Ammon's horn (tissue), 1 donor: ENCODE results near the gene RPS6KB1.
A peak's percentile ranks its signal among the peaks of the same experiment; 100 is the strongest.
"Not testable (repeated sequence)": the region's sequence is repeated elsewhere in the genome, so short reads cannot be mapped to it uniquely, and the experiment has no call there.

Experiments
- DNase-seq: peaks from one replicate; pipeline ENCODE4 v3.0.0-alpha.2; 2016; ENCODE audit warnings: low spot score

RPS6KB1 gene

GRCh38 chr17:59941131-59941530, 48.2 kb downstream of the RPS6KB1 start:
- DNase-seq, result no peak

GRCh38 chr17:59946433-59946832, 53.5 kb downstream of the RPS6KB1 start:
- not testable (repeated sequence) for DNase-seq

DNA sequence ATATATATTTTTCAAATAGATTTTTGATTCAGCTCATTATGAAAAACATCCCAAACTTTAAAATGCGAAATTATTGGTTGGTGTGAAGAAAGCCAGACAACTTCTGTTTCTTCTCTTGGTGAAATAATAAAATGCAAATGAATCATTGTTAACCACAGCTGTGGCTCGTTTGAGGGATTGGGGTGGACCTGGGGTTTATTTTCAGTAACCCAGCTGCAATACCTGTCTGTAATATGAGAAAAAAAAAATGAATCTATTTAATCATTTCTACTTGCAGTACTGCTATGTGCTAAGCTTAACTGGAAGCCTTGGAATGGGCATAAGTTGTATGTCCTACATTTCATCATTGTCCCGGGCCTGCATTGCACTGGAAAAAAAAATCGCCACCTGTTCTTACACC, 54.4 kb downstream of the RPS6KB1 start:
- DNase-seq, result not testable (repeated sequence)

DNA sequence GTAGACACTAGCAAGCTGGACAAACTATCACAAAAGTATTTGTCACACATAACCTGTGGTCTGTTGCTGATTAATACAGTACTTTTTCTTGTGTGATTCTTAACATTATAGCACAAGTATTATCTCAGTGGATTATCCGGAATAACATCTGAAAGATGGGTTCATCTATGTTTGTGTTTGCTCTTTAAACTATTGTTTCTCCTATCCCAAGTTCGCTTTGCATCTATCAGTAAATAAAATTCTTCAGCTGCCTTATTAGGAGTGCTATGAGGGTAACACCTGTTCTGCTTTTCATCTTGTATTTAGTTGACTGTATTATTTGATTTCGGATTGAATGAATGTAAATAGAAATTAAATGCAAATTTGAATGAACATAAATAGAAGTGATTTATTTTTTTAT, 57.1 kb downstream of the RPS6KB1 start:
- DNase-seq, result no peak

- no peak for DNase-seq
These were observed 61.9 kb downstream of the RPS6KB1 start for GRCh38 chr17:59954856-59955255.

GRCh38 chr17:59959574-59959973, 66.7 kb downstream of the RPS6KB1 start:
- not testable (repeated sequence) for DNase-seq

- no peak for DNase-seq
These were observed 69.9 kb downstream of the RPS6KB1 start for GRCh38 chr17:59962739-59963318.

GRCh38 chr17:59963738-59964481, 71.0 kb downstream of the RPS6KB1 start:
- DNase-seq, result peak; percentile 61

- DNase-seq, result peak; percentile 89
These were observed 71.8 kb downstream of the RPS6KB1 start, which contains the start of gene RNFT1 for GRCh38 chr17:59964482-59965328. TSS of gene RNFT1 (minus strand) at chr17:59964740. CDS start at chr17:59964663, 77 bp downstream.

DNA sequence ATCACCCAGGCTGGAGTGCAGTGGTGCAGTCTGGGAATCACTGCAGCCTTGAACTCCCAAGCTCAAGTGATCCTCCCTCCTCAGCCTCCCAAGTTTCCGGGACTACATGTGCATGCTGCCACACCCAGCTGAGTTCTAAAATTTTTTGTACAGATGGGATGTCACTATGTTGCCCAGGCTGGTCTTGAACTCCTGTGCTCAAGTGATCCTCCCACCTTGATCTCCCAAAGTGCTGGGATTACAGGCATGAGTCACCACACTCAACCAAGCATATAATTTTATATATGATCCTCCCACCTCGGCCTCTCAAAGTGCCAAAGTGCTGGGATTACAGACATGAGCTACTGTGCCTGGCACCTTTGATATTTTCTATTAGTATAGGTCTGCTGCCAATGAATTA, 78.8 kb downstream of the RPS6KB1 start:
- not testable (repeated sequence) for DNase-seq

DNA sequence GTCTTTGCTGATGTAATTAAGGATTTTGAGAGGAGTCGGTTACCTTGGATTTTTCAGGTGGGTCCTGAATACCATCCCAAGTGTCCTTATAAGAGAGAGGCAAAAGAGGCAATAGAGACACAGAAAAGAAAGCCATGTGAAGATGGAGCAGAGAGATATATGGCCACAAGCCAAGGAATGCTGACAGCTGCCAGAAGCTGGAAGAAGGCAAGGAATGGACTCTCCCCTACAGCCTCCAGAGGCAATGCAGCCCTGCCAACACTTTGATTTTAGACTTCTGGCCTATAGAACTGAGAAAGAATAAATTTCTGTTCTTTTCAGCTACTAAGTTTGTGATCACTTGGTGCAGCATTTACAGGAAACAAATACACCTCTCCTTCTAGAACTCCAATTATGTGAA, 79.9 kb downstream of the RPS6KB1 start:
- no peak for DNase-seq

DNA sequence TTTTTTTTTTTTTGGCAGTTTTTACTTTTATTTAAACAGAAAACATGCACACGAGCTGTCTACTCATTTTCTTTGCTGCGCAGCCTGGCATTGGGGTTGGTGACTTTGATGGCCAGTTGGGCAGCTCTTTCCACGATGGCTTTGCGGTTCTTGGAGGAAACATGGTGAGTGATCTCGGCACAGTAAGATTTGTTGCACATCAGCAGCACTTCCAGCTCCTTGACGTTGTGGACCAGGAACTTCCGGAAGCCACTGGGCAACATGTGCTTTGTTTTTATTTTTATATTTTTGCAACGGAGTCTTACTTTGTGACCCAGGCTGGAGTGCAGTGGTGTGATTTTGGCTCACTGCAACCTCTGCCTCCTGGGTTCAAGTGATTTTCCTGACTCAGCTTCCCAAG, 80.6 kb downstream of the RPS6KB1 start:
- DNase-seq, result not testable (repeated sequence)

DNA sequence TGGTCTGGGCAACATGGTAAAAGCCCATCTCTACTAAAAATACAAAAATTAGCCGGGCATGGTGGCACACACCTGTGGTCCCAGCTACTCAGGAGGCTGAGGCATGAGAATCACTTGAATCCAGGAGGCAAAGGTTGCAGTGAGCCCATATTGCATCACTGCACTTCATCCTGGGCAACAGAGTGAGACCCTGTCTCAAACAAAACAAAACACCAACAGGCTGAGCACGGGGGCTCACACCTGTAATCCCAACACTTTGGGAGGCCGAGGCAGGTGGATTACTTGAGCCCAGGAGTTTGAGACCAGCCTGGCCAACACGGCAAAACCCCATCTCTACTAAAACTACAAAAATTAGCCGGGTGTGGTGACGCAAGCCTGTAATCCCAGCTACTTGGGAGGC, 82.2 kb downstream of the RPS6KB1 start:
- not testable (repeated sequence) for DNase-seq

- not testable (repeated sequence) for DNase-seq
These were observed 103.7 kb downstream of the RPS6KB1 start for GRCh38 chr17:59996608-59997007.
